ENCODE results near the gene METTL9.

- TF ChIP-seq ZNF138 (CRISPR knock-in tag; IDR thresholded peaks at IDR 0.05; ENCODE audit: low read depth) (no peak), TCF7L2 (IDR thresholded peaks at IDR 0.05; ENCODE audit: low read depth, low read length) (no peak)
These were observed 44.4 kb downstream of the METTL9 start for GRCh38 chr16:21643785-21644184.

Measured in HepG2 (cell line).